IMR-90 (cell line): ENCODE data around the gene C1QTNF5. TPM values are rescaled to one million over a fixed set of nuclear protein-coding genes. Genes with fewer than 3 reads are reported as not detected.

ENCODE experiments used
- ATAC-seq: fragments of 200-7000 bp; cut with Tn5 transposase; 2 replicates; pipeline ENCODE4 v1.9.1; 2020; ENCODE audit warnings: low read depth, mild to moderate bottlenecking, moderate library complexity
- BruUV-seq: library from RNA; stranded (reverse); fragments of 400-500 nt; replicated peaks from 2 replicates; lab custom pipeline; 2021; lab: Mats Ljungman, UMichigan
- CTCF ChIA-PET: fragments of 300-600 bp; formaldehyde crosslinking; extraction: SDS; loops from one replicate; lab custom pipeline; 2021; ENCODE audit warnings: antibody characterized with exemption; lab: Yijun Ruan, JAX
- POLR2A ChIA-PET: fragments of 300-600 bp; sonication (Branson Sonifier 250); formaldehyde crosslinking; loops from one replicate; lab custom pipeline; 2022; ENCODE audit warnings: antibody characterized with exemption; ENCODE audit not compliant: unreplicated experiment; lab: Charles Lee
- DNase-seq: peaks from one replicate; pipeline ENCODE4 v3.0.0; 2013
- H2AFZ ChIP-seq: replicated peaks from 2 replicates; pipeline ENCODE3; 2013; ENCODE audit warnings: low read length, mild to moderate bottlenecking; ENCODE audit not compliant: poor library complexity
- H2AK5ac ChIP-seq: 2 replicates; pipeline ENCODE4 v1.6.1; 2013; ENCODE audit warnings: low read depth, low read length, inconsistent platforms
- H2AK9ac ChIP-seq: replicated peaks from 2 replicates; pipeline ENCODE3; 2013; ENCODE audit warnings: mild to moderate bottlenecking, low read depth, low read length, moderate library complexity; ENCODE audit not compliant: poor library complexity
- H2BK120ac ChIP-seq: 2 replicates; pipeline ENCODE4 v1.6.1; 2013; ENCODE audit warnings: low read depth, low read length, inconsistent platforms
- H2BK15ac ChIP-seq: 3 replicates; pipeline ENCODE4 v1.6.1; 2013; ENCODE audit warnings: low read depth, low read length, inconsistent platforms
- H2BK20ac ChIP-seq: 2 replicates; pipeline ENCODE4 v1.6.1; 2013; ENCODE audit warnings: low read depth, mild to moderate bottlenecking, inconsistent platforms, low read length, moderate library complexity
- H2BK5ac ChIP-seq: 2 replicates; pipeline ENCODE4 v1.6.1; 2013; ENCODE audit warnings: mild to moderate bottlenecking, low read depth, low read length, inconsistent platforms; ENCODE audit not compliant: poor library complexity, severe bottlenecking
- H3K14ac ChIP-seq: replicated peaks from 2 replicates; pipeline ENCODE4 v1.6.1; 2013; ENCODE audit warnings: low read depth, low read length, inconsistent platforms
- H3K18ac ChIP-seq: 2 replicates; pipeline ENCODE4 v1.6.1; 2013; ENCODE audit warnings: low read depth, low read length, control low read depth
- H3K23ac ChIP-seq: 2 replicates; pipeline ENCODE4 v1.6.1; 2013; ENCODE audit warnings: low read depth, low read length, inconsistent platforms
- H3K27ac ChIP-seq: 2 replicates; pipeline ENCODE4 v1.5.1; 2013; ENCODE audit warnings: mild to moderate bottlenecking, control low read depth, low read length; ENCODE audit not compliant: insufficient read depth
- H3K27me3 ChIP-seq: 2 replicates; pipeline ENCODE4 v1.6.1; 2013; ENCODE audit warnings: low read length; ENCODE audit not compliant: control insufficient read depth, insufficient read depth
- H3K36me3 ChIP-seq: 2 replicates; pipeline ENCODE4 v1.6.1; 2013; ENCODE audit warnings: low read length, mixed read lengths; ENCODE audit not compliant: control insufficient read depth, insufficient read depth
- H3K4ac ChIP-seq: 2 replicates; pipeline ENCODE4 v1.6.1; 2013; ENCODE audit warnings: low read depth, low read length, inconsistent platforms
- H3K4me1 ChIP-seq: 2 replicates; pipeline ENCODE4 v1.6.1; 2013; ENCODE audit warnings: low read length, mixed read lengths; ENCODE audit not compliant: control insufficient read depth, insufficient read depth
- H3K4me2 ChIP-seq: 2 replicates; pipeline ENCODE4 v1.6.1; 2013; ENCODE audit warnings: low read depth, mild to moderate bottlenecking, control low read depth, low read length, moderate library complexity
- H3K4me3 ChIP-seq: 2 replicates; pipeline ENCODE4 v1.5.1; 2013; ENCODE audit warnings: low read depth, mild to moderate bottlenecking, control low read depth, low read length, moderate library complexity; ENCODE audit not compliant: insufficient read depth
- H3K56ac ChIP-seq: 2 replicates; pipeline ENCODE4 v1.6.1; 2013; ENCODE audit warnings: low read length, inconsistent platforms; ENCODE audit not compliant: insufficient read depth; ENCODE audit errors: extremely low read depth
- H3K79me1 ChIP-seq, 2 experiments: 2 replicates each; pipeline ENCODE4 v1.6.1; 2013; ENCODE audit warnings: low read length in 2 of 2, inconsistent platforms in 1 of 2, low read depth in 1 of 2
- H3K9ac ChIP-seq: 2 replicates; pipeline ENCODE4 v1.6.1; 2013; ENCODE audit warnings: low read depth, low read length, control low read depth
- H3K9me1 ChIP-seq: 2 replicates; pipeline ENCODE4 v1.6.1; 2013; ENCODE audit warnings: low read length, inconsistent platforms; ENCODE audit not compliant: insufficient read depth
- H3K9me3 ChIP-seq: 2 replicates; pipeline ENCODE4 v1.6.1; 2013; ENCODE audit warnings: low read length; ENCODE audit not compliant: control insufficient read depth, insufficient read depth
- H4K20me1 ChIP-seq: 2 replicates; pipeline ENCODE4 v1.6.1; 2013; ENCODE audit warnings: low read length, inconsistent platforms; ENCODE audit not compliant: insufficient read depth
- H4K5ac ChIP-seq: 2 replicates; pipeline ENCODE4 v1.6.1; 2013; ENCODE audit warnings: mild to moderate bottlenecking, low read depth, low read length, control low read depth
- H4K8ac ChIP-seq, 2 experiments: 2 replicates each; pipeline ENCODE4 v1.6.1; 2013; ENCODE audit warnings: low read depth in 2 of 2, low read length in 2 of 2, control low read depth in 1 of 2, inconsistent platforms in 1 of 2
- H4K91ac ChIP-seq: 2 replicates; pipeline ENCODE4 v1.6.1; 2013; ENCODE audit warnings: low read depth, low read length, inconsistent platforms; ENCODE audit not compliant: insufficient read depth
- BHLHE40 ChIP-seq: fragments of 150-350 bp; IDR thresholded peaks from 2 replicates; pipeline ENCODE4 v1.6.1; 2016; ENCODE audit warnings: mild to moderate bottlenecking, low read depth, low read length
- FOS ChIP-seq: fragments of 150-350 bp; IDR thresholded peaks from 2 replicates; pipeline ENCODE4 v1.6.1; 2016; ENCODE audit warnings: low read depth, low read length
- NFE2L2 ChIP-seq: fragments of 150-350 bp; IDR thresholded peaks from 2 replicates; pipeline ENCODE4 v1.6.1; 2016; ENCODE audit warnings: low read depth, mild to moderate bottlenecking, low read length
- POLR2A ChIP-seq: IDR thresholded peaks from 2 replicates; pipeline ENCODE4 v1.6.1; 2012; ENCODE audit warnings: mild to moderate bottlenecking, low read depth, low read length
- RFX5 ChIP-seq: IDR thresholded peaks from 2 replicates; pipeline ENCODE4 v1.8.0; 2012; ENCODE audit warnings: low read depth, mild to moderate bottlenecking, low read length, moderate library complexity
- WGBS, 2 experiments: methylation state at CpG; one replicate each; pipeline versions ENCODE4 v1.1.5 to v1.1.7; 2013; ENCODE audit warnings: missing lambda C conversion rate in 2 of 2; ENCODE audit not compliant: insufficient read length in 1 of 2; ENCODE audit errors: extremely low coverage in 2 of 2; 5-methylcytosine and 5-hydroxymethylcytosine counted together
- dilution Hi-C: fragments of 300-500 bp; cut with HindIII; formaldehyde crosslinking; loops from one replicate; pipeline ENCODE4 v1.14.3; 2018; ENCODE audit warnings: low sequenced_read_pairs; ENCODE audit not compliant: unreplicated experiment
- in situ Hi-C: fragments of 300-500 bp; cut with MboI; formaldehyde crosslinking; loops from 3 replicates; pipeline ENCODE4 v1.14.3; 2019; ENCODE audit warnings: low sequenced_read_pairs, inconsistent platforms, mixed read lengths
- intact Hi-C: fragments of 100-400 bp; cut with micrococcal nuclease; formaldehyde crosslinking; loops from 2 replicates; pipeline ENCODE4 v1.10.0; 2022
- polyA plus RNA-seq, 3 experiments: library from polyadenylated mRNA; depleted of rRNA; stranded (reverse); fragments of >200 nt; gene quantifications; 2 replicates each; pipeline ENCODE4 v1.2.3, GENCODE V29; 2012; ENCODE audit warnings: low replicate concordance in 1 of 3
- total RNA-seq: library from RNA; depleted of rRNA; stranded (reverse); fragments of >200 nt; gene quantifications from 2 replicates; pipeline ENCODE4 v1.2.3, GENCODE V29; 2012

The C1QTNF5 gene
- total and polyA plus RNA-seq, 2 of the 4 experiments (the other 2 are of a cell fraction) = 2.0 to 5.4 TPM

DNA sequence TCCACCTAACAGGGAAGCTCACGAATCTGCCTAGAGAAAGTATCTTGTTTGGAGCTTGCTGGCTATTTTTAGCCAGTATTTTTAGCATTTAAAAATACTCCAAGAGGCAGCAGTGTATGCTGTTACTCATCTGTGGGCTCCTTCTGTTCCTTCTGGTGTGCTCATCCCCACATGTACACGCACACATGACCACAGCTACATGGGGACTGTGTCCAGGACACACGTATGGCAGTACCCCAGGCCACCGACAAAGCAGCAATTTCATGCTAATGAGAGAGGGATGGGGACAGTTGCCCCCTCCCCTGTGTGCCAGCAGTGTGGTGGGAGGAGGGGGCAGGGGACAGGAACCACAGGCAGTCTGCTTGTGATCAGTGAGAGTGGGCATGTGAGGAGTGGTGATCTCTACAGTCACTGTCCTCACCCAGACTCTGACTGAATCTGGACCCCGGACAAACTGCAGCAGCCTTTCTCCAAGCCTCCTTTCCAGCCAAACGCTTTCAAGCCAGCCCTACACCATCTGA, 24.4 kb upstream of the C1QTNF5 start:
- no peak overlapping the region for H3K4me3 ChIP-seq
- no peaks in the 10 kb centered on the region for H3K36me3 ChIP-seq
- H4K91ac ChIP-seq = 0 out of 2 replicates have a peak overlapping the region, but pooled peaks have one; percentile 9
- peaks cover 37% of the 10 kb centered on the region for H3K9me1 ChIP-seq
- H3K27ac ChIP-seq = no peak overlapping the region
- H2AK5ac ChIP-seq = peak overlapping the region; percentile 72
- H2AFZ ChIP-seq = peak overlapping the region; percentile 77
- dilution Hi-C loops = no loop called here
- peak overlapping the region; percentile 30 for H2BK20ac ChIP-seq
- no peak overlapping the region for H3K14ac ChIP-seq
- peak overlapping the region; percentile 28 for H2AK9ac ChIP-seq
- H4K8ac ChIP-seq = peak overlapping the region in 1 of 2 experiments; percentile 61; a peak in 1 of 4 replicates
- H4K5ac ChIP-seq = no peak overlapping the region
- DNase-seq (peak; percentile 56), ATAC-seq (no peak)
- ChIA-PET POLR2A (no interaction called here), CTCF (interaction anchor here (0.6 to 1.7 kb wide), 4 partner anchors 9 to 27 kb away, joined by 3 to 11 read pairs (median 3); partner anchors contain the start of gene C1QTNF5)
- no peak overlapping the region for H3K4me2 ChIP-seq
- H3K56ac ChIP-seq = no peak overlapping the region
- H3K9ac ChIP-seq = no peak overlapping the region
- peak overlapping the region; percentile 49 for H3K4ac ChIP-seq
- peaks cover 12% of the 10 kb centered on the region for H4K20me1 ChIP-seq
- H3K27me3 ChIP-seq = no peaks in the 10 kb centered on the region
- no peaks in the 10 kb centered on the region for H3K9me3 ChIP-seq
- H3K18ac ChIP-seq = no peak overlapping the region
- 0 out of 3 replicates have a peak overlapping the region, but pooled peaks have one; percentile 68 for H2BK15ac ChIP-seq
- TF ChIP-seq POLR2A (no peak), BHLHE40 (no peak), NFE2L2 (no peak), RFX5 (no peak), FOS (no peak)
- no peak overlapping the region for H2BK120ac ChIP-seq
- no TSS peak for BruUV-seq
- peaks cover 0 to 9% of the 10 kb centered on the region in 2 experiments; a peak in 1 of 4 replicates for H3K79me1 ChIP-seq
- WGBS, 2 experiments = 67% methylated on average over 1 of the region's 6 CpGs; no CpG with 5 or more reads in 1 of the 2 experiments
- H3K4me1 ChIP-seq = peaks cover 34% of the 10 kb centered on the region
- H3K23ac ChIP-seq = no peak overlapping the region
- intact Hi-C loops = loop anchor here (10.0 kb wide), 1 partner anchor 360 kb away; the partner anchor contains the start of gene NECTIN1
- H2BK5ac ChIP-seq = no peak overlapping the region
- in situ Hi-C loops = loop anchor here (25.0 kb wide), 1 partner anchor 747 kb away; no protein-coding TSS in a partner anchor
